ENCODE measurements around the gene NIFK.
"Not testable (repeated sequence)": the region's sequence is repeated elsewhere in the genome, so short reads cannot be mapped to it uniquely, and the experiment has no call there.

Gene NIFK

DNA sequence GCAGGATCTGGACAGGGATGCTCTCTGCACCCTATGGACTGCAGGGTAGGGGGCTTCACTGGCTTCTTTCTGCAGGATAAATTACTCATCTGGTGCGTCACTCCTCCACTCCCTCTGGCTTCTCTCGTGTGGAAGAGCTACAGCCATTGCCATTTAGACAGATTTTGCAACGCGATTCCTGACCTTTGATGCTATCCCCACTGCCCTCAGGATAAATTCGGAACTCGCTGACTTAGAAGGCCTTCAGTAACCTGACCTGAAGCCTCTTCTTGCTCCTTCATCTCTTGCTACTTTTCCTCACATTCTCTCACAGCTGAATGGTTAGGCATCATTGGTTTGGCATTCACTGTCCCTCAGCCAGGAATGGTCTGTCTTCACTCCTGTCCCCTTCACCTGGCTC lies 5.3 kb downstream of the NIFK start:
- DNase-seq = no peak

DNA sequence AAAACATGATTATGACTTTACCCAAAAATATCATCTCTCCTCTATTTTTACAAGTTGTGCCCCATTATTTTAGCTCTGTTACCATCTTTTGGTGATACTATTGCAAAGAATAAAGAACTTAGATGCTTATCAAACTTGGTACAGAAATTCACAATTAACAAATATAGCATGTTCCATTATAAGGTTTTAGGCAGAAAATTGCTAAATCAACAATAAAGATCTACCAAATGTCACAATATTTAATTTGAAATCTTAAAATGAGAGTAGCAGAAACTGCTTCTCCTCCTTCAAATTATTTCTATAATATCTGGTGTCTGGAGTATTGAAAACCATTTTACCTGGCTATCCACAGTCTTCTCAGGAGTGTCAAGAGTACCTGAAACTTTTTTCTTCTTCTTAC lies 8.7 kb downstream of the NIFK start:
- DNase-seq = no peak

DNA sequence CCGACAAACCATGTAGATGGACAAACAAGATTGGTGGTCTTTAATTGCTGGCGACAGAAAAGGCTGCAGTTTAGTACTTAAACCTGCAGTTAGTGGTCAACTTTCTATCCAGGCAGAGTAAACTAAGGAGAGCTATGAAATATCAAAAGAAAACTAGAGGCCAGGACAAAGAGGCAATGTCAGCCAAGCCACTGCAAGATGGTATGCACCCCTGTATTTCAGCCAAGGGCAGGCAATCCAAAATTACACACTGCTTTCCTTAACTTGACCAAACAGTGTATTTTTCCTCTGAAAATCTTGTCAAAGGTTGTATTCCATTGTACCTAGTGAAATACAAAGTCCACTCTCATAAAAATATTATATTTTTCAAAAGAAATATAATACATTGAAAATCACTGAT lies 9.3 kb downstream of the NIFK start:
- DNase-seq = no peak

DNA sequence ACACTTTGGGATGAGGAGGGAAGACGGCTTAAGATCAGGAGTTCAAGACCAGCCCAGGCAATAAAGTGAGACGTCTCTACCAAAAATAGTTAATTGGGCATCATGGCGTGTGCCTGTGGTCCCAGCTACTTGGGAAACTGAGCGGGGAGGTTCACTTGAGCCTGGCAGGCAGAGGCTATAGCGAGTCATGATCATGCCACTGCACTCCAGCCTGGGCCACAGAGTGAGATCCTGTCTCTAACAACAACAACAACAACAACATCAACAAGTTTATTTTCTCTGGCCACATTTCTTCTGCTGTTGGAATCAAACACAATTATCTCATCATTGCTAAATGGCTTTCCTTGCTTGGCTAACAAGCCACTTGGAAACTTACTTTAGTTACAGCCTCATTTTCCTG lies 13.4 kb downstream of the NIFK start:
- DNase-seq = no peak

DNA sequence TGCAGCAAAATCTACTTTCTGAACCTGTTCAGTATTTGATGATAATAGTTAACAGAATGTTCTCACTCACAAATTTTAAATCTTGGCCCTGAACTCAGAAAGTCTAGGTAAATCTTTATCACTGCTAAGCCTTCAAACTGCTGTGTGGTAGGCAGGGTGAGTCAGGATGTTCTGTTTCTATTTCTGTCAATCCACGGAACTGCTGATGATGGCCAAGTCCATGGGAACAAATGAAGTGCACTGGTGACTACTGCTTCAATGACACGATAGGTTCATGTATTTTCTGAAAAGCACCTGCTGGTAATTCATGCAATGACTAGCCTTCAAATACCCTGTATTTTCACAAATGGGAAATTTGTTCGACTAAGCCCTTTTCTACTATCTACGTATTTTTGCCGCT lies 14.2 kb downstream of the NIFK start:
- DNase-seq = no peak

DNA sequence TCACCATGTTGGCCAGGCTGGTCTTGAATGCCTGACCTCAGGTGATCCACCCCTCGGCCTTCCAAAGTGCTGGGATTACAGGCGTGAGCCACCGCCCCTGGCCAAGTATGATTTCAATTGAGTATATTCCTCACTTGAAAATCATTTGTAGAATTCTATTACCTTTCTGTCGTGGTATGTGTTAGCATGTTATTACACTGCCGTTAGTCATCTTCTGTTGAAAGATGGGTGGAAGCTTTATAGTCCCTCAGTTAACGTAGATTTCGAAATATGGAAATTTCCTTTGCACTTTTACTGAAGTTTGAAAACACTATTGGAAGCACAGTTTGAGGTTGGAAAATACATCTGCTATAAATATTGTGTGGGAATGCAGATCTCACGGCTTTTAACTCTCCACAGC lies 14.7 kb downstream of the NIFK start:
- no peak for DNase-seq

DNA sequence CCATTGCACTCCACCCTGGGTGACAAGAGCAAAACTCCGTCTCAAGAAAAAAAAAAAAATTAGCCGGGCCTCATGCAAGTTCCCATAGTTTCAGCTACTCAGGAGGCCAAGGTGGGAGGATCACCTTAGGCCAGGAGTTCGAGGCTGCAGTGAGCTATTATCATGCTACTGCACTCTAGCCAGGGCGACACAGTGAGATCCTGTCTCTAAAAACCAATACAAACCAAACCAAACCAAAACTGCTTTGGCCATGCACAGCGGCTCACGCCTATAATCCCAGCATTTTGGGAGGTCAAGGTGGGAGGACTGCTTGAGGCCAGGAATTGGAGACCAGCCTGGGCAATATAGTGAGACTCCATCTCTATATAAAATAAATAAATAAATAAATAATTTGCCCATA lies 19.1 kb downstream of the NIFK start:
- no peak for DNase-seq

DNA sequence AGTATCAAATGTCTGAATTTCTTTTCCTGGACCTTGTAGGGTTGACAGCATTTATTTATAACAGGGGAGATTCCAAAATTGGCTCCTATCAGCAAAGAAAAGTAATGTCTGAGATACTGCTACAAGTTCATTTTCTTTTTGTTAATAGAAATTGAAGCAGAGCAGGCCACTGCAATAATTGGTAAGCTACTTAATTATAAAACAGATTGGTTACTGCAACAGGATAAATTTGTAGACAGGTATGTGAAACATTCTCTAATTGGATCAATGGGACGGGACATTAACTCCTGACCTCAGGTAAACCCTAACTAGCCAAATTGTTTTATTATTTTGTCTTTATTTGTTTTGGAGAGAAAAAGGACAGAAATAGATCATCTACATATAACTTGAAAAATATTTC lies 20.5 kb downstream of the NIFK start:
- DNase-seq = no peak

DNA sequence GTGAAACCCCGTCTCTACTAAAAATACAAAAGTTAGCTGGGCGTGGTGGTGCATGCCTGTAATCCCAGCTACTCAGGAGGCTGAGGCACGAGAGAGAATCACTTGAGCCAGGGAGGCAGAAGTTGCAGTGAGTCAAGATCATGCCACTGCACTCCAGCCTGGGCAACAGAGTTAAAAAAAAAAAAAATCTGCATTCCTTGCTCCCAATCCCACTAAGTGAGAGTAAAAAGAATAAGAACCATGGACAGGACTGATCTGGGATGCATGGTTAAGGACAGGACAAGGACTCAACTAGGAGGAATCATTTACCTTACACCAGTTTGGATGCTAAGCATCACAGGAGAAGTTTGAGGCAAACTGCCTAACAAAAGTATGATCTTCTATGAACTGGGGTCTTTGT lies 25.2 kb downstream of the NIFK start:
- DNase-seq = not testable (repeated sequence)

DNA sequence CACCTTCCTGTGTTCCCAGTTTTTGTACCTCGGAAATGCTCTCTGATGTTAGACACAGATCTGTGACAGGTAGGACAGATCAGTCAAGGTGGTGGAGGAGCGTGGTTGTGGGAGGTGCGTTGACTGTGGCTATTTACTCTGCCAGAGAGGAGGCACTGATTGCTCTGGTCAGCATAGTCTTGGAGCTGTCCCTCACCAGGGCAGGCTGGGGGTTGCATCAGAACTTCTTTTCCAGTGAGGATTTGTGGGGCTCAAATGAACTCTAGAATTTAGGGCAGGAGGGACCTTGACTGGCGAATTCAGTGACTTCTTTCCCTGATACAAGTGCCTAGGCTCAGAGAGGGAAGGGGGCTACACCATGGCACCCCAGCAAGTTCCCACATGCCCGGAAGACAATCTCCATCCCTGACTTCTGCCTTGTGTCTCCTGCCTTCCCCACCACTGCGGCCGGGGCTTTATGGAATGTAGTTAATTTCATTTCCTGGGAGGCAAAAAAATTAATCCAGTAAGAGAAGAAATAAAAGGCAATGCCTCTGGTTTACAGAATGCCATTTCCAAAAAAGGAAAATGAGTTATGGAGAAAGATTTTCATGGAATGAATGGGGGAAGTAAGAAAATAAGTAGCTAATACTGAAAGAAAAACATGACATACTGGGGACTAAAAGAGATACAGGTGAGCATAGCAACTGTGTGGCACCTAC lies 26.1 kb downstream of the NIFK start:
- DNase-seq = no peak

DNA sequence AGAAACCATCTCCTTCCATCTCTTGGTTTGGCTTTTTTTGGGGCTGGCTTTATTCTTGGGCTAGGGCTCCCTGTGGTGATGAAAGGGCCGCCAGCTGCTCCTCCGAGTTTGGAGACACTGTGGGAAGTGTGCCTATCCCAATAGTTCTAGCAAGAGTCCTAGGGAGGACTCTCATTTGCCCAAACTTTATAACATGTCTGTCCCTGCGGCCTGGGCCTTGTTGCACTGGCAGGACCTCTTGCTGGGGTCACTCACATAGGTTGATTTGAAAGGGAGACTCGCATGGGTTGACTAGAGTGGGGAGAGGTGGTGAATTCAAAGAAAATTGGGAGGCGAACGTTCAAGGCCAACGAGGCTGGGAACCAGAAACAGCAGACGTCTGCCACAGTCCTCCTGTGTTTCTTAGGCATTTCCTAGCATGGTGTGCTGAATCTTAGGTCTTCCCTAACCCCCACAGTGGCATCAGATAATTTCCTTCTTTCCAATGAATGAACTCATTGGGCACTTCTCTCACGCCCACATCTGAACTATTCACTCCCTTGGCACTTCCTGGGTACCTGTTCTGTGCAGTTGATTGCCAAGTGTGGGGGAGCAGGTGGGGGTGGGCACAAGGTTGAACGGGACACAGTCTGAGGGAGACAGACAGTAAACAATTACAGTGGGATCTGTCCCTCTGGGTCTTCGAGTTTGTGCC lies 26.8 kb downstream of the NIFK start:
- no peak for DNase-seq

DNA sequence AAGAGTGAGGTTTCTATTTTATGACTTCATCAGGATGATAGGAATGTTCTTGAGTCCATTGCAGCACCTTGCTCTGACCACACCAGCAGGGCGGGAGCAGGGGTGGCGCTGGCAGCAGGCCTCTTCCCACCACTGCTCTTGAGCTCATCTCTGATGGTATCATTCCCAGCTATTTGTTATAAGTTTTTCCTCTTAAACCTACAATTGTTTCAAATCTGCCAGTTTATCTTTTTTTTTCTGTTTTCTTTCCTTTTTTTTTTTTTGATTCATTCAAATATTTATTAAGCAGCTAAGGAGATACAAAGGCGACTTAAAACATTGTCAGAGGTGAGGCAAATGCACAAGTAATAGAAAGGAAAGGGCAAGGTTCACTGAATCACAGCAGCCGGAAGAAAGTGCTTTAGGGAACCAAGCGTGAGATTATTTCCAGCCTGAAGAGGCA lies 28.7 kb downstream of the NIFK start:
- no peak for DNase-seq

DNA sequence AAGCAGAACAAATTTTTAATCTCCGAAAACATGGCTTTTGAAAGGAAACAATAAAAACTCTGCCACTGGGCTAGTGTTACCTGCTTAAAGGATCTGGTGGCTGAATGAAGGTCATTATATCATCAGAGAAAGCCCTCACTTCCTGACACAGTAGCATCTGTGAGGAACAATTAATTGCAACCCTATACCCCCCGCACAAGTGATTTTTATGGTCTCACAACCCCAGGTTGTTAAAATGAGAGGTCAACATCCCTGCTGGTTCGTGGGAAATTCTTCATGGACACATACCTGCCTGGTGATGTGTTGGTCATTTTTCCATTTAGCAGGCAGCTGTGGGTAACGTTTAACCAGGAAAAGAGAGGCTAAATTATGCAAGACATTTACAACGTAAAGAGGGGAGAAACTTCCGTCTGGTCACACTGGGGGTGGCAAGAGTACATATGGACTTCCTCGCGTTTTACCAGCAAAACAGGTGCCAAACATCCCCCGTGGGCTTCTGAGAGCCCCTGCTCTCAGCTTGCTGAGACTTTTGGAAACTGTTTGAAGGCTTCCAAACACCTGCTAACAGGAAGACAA lies 29.2 kb downstream of the NIFK start:
- DNase-seq = no peak

DNA sequence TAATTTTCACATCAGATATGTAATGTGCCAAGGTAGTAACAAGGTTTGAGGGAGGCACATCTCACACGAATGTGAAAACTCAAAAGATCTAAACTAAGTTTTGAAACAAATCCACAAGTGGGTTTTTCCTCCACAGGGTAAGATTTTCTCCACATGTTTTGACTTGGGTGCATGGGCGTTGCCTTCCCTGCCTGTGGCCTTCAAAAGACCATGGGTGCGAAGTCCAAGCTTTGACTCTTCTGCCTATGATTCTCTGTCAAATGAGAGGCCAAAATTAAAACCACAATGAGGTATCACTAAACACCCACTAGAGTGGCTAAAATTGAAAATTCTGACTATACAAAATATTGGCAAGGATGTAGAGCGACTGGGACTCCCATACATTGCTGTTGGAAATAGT lies 30.7 kb downstream of the NIFK start:
- no peak for DNase-seq

DNA sequence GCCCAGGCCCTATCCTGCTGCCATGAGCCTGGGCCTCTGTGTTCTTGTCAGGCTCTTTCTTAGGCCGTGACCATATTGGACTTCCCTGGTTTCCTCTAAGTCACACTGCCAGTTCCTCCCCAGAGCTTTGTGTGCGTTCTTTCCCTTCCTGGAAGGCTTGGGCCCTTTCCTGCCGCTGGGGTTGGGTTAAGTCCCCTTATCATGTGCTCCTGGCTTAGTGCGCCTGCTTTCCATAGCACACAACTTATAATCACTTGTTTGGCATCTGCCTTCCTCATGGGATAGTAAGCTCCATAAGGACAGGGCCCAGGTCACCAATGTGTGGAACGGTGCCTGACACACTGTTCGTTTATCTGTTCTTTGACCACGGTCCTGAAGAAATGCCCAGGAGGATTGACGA lies 31.3 kb downstream of the NIFK start:
- no peak for DNase-seq

DNA sequence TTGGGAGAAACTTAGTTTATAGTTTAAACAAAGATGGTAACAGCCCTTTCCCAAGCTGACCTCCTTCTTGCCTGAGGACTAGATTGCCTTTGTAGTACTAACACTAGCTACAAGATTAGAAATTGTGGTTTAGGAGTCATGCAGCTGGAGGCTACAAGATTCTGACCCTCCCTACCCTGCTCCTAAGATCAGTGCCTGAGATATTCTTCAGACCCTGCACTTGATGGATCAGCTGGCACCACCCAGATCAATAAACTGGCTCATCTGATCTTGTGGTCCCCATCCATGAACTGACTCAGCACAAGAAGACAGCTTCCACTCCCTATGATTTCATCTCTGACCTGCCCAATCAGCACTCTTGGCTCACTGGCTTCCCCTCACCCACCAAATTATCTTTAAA lies 34.9 kb downstream of the NIFK start:
- DNase-seq = not testable (repeated sequence)

DNA sequence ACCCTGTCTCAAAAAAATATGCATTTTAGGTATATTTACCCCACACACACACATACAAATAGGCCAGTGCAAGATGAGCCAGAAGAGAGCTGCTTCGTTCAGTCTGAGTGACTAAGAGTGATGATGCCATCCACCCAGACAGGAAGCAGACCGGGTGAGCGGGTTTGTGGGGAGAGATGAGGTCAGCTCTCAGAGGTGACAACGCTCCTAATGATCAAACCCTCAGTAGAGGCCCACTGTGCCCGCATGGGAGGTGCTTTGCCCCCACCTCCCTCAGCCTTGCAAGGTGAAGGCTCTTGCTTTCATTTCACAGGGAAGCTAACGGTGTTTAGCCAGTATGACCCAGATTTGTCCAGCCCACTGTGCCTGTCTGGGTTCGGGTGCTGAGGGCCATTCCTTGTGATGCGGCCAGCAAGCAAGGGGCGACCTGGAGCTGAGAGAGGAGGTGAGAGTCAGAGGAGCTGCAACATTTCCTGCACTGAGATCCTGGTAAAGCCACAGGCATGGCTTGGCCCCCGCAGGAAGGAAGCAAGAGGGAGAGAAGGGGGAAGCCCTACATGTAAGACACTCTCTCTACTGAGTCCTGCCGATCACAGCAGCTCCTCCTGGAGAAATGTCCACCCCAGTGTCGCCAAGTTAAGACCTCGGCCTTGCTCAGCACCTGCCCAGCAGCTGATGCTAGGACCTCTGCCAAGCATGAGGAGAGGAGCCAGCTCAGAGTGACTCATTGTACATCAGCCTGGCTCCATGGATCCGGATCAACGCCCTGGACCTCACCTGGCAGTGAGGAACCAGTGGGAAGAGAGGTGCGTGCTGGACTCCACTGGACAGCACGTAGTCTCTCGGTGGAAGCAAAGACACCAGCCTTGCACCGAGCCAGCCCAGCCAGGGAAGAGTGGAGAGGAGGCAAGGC lies 37.0 kb downstream of the NIFK start:
- no peak for DNase-seq

DNA sequence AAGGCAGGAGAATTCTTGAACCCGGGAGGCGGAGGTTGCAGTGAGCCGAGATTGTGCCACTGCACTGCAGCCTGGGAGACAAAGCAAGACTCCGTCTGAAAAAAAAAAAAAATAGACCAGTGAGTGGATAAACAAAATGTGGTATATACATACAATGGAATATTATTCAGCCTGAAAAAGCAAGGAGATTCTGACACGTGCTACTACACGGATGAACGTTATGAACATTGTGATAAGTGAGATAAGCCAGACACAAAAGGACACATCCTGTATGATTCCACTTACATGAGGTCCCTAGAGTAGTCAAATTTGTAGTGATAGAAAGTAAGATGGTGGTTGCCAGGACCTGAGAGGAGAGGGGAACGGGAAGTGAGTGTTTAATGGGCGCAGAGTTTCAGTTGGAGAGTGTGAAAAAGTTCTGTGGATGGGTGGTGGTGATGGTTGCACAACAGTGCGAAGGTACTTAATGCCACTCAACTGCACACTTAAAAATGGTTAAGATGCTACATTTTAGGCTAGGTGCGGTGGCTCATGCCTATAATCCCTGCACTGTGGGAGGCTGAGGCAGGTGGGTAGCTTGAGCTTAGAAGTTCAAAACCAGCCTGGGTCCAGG lies 38.3 kb downstream of the NIFK start:
- no peak for DNase-seq

DNA sequence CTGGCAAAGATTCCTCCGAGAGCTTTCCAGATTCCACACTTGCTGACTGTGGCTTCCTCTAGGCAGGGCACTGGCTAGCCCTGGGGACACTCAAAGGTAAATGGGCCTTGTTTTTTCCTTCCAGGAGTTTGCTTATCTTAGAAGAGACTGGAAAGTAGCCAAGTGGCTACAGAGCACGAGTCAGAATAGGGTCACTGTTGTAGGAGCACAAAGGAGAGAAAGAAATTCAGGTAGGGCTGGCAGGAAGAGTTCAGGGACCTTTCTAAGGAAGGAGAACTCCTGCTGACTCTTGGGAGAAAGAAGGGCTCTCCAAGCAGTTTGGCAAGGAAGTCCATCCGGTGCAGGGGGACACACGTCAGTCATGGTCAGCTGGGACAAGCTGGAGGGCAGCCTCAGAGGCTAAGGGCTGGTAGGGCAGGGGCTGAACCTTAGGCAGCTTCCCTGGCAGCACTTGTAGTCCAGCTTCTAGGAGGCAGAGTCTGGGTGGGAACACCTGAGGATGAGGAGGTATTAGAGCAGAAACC lies 39.5 kb downstream of the NIFK start:
- DNase-seq = no peak

DNA sequence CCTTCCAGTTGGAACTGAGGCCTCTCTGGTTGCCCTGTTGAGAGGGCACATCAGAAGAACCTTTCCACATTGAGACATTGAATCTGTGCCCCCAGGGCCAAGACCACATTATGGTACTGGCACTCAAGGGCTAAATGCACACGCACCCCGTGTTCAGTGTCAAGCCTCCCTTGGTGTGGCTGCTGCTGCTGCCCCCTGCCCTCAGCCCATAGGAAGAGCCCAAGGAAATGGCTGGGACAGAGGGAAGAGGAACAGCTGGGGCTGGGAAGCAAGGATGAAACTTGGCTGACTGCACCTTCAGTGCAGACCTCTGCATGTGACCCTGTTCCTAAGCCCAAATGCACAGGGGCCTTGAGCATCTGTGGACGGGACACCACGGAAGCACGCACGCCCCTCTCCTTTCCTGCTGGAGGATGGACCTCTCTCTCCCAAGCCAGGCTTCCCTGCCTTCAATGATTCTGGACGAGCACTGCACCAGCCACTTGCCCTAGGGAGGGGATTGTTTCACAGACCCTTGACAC lies 40.2 kb downstream of the NIFK start:
- no peak for DNase-seq

DNA sequence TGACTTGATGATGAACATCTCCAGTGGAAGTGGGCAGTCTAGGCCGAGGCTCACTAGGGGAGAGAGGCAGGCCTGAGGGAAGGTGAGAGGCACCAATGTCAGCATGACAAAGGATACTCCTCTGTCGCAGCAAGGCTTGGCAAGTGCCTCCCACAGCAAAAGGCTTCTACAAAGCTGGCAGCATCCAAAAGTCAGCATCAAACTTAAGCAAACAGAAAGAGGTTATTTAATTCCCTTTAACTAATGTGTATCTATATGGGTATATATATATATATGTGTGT lies 41.6 kb downstream of the NIFK start:
- DNase-seq = no peak

DNA sequence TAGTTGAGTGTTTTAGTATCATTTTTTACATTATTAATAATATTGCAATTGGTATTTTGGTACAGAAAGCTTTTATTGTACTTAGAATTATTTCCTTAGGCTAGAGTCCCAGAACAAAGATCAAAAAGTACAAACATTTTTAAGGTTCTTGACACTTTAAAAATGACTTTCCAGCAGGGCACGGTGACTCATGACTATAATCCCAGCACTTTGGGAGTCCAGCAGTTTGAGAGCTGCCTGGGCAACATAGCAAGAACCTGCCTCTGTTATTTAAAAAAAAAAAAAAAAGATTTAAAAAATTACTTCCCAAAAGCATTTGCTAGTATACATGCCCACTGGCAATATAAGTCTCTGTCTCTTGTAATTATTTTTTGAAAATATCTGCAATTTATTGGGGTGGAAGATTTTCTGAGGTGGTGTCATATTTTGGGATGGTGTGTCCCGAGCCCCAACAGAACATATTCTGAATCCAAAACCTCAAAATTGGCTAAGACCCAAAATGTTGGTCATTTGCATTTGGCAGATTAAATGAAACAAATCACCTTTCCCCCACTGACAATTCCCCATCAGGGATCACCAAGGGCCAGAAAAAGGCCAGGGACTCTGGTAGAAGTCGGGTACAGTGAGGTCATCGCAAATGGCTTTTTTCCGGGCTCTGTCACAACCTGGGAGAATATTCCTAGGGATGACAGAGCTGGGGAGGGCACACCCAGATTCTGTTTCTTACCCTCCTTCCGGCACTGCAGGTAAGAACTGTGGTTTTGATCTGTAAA lies 42.1 kb downstream of the NIFK start:
- DNase-seq = no peak
